ENCODE data around the gene MYOZ3.

GRCh38 chr5:150644514-150644913, 16.5 kb upstream of the MYOZ3 start:
- TF ChIP-seq CTCF (IDR thresholded peaks at IDR 0.05): no peak
- no peak for TF ChIP-seq POLR2A (IDR thresholded peaks at IDR 0.05)

Data from lower leg skin (tissue), 3 donors.